ENCODE data around the gene BAAT. TPM values are rescaled to one million over a fixed set of nuclear protein-coding genes. Genes with fewer than 3 reads are reported as not detected.
"Not testable (repeated sequence)": the region's sequence is repeated elsewhere in the genome, so short reads cannot be mapped to it uniquely, and the experiment has no call there.

The BAAT gene
- total RNA-seq, result not detected

- DNase-seq, result not testable (repeated sequence)
Measured at GRCh38 chr9:101384873-101385536, at the start of gene BAAT. Gene BAAT (minus strand): TSS chr9:101385006. CDS start chr9:101371404, 13,602 bp downstream.

DNA sequence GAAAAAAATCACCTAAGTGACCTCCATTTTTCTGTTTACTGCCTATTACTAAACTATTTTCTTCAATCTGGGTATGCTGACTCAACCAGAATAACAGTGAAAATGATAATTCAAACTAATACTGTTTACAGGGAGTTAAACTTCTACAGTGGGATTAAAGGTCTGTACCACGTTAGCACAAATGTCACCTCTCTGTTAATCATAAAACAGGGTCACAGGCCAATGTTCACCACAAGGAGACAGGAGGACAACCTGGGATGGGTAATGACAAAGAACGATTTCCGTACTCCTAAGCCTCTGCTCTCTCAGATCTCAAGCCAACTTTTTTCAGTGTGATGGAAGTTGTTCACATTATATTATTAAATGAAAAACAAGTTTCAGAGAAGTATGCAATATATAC lies 48.4 kb upstream of the BAAT start:
- DNase-seq, result no peak

- DNase-seq, result no peak
Measured at GRCh38 chr9:101432740-101433139, 47.9 kb upstream of the BAAT start.

GRCh38 chr9:101432171-101432570 lies 47.4 kb upstream of the BAAT start:
- no peak for DNase-seq

DNA sequence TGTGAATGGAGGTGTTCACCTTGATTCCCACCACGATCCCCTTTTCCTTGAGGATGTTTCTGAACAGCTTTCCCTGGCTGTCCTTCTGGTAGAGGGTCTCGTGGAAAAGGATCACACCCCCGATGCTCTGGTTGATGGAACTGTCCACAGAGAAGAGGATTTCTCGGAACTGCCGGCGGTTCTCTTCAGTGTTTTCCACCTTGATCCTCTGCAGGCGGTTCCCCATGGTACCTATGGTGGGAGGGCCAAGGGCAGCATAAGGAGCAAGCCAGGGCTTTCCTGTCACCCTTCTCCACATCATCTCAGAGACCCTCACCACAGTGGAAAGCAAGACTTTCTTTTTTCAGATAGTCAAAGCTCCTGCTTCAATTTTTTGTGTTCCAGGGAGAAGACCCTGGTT lies 44.9 kb upstream of the BAAT start:
- no peak for DNase-seq

GRCh38 chr9:101428909-101429308 lies 44.1 kb upstream of the BAAT start:
- no peak for DNase-seq

DNA sequence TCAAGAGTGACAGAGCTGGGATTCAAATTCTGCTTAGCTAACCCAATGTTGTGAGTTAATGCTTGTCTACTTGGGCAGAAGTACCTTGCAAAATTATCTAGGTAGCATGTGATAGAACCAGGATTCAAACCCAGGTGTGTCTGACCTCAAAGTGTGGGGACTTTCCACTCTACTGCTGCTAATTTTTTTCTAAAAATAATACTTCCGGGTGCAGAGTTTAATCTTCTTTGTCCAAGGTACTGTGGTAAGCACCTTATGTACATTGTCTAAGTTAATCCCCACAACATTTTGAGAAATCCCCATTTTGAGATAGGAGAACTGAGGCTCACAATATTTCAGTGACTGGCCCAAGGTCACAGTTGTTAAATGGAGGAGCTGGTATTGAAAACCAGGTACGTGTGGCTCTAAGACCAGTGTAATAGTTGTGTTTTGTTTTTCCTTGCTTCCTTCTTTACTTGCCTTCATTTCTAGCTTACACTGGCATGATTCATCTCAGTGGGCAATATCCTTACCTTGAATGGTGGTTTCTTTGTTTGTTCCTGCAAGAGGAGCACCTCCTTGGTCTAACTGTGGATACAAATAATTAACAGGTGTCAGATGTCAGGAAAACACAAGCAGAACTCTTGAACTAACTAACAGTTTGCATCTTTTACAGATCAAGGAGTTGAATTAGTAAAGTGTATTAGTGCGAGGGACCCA lies 43.3 kb upstream of the BAAT start:
- no peak for DNase-seq

DNA sequence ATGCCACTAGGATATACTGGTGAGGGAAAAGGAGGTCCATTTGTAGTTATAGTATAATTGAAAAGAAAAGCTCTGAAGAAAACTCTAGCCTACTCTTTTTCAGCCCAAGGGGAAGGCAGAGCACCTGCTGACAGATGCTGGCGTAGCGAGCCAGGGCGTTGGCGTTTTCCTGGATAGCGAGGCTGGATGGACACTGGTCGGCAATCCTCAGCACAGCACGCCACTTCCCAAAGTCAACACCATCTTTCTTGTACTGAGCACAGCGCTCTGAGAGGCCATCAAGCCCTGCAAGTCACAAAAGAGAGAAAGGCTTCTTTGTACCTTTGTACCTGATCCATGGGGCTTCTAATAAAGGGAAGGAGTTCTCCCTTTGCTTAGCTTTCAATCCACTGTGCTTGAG lies 42.6 kb upstream of the BAAT start:
- no peak for DNase-seq

- no peak for DNase-seq
Measured at GRCh38 chr9:101421653-101422065, 36.9 kb upstream of the BAAT start.

GRCh38 chr9:101419863-101420262 lies 35.1 kb upstream of the BAAT start:
- DNase-seq, result no peak

DNA sequence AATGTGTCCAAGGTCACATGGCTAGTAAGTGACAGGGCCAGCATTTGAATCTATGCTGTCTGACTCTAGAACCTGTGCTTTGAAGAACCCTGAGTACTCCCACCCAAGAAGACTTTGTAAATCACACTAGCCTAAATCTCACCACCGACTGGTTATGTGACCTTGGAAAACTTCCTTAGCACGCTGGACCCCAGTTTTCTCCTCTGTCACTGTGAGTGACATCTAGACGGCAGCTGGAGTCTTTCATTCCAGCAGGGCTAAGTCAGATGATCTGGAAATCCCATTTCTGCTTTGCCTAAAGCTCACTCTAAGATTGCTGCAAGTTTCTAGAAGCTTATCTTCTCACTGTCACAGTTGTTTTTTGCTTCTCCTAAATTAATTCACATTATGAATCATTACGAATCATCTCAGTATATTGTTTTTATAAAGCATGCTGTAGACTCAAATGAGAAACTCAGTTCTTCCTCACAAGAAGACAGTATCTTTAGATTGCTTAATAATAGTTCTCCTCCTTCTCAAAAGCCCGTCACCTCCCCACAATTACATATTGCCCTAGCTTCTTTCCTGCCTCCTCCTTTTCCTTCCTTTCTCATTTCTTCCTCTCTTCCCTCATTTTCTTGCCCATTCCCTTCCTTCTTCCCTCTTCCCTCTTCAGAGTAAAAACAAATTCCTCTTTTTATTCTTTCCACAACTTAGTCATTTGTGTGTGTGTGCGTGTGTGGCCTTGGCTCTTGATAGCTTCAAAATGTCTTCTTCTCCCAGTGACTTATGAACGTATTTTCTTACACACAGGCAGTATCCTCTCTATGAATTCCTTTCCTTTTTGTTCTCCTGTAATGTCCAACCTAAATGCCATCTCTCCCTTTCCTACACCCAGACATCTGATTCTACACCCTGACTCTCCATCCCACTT lies 34.0 kb upstream of the BAAT start:
- no peak for DNase-seq

GRCh38 chr9:101417977-101418376 lies 33.2 kb upstream of the BAAT start:
- DNase-seq, result no peak

GRCh38 chr9:101417389-101417788 lies 32.6 kb upstream of the BAAT start:
- no peak for DNase-seq

GRCh38 chr9:101415578-101415977 lies 30.8 kb upstream of the BAAT start:
- no peak for DNase-seq

DNA sequence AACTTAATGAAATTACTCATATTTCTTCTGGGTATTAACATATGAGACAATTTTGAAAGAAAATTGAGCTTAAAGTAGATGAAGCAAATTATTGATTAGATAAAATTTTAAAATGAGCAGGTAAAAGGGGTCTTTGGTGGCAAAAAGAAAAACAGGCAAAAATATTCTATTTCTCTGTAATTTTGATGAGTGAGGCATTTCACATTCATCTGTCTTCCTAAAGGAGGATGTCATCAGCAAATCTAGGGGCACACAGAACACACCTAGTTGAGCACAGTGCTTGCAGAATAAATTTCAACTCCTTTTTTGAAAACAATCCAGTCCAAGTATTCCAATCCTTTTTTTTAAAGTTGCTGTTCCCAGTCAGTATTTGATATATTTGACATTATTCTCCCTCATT lies 30.0 kb upstream of the BAAT start:
- no peak for DNase-seq

DNA sequence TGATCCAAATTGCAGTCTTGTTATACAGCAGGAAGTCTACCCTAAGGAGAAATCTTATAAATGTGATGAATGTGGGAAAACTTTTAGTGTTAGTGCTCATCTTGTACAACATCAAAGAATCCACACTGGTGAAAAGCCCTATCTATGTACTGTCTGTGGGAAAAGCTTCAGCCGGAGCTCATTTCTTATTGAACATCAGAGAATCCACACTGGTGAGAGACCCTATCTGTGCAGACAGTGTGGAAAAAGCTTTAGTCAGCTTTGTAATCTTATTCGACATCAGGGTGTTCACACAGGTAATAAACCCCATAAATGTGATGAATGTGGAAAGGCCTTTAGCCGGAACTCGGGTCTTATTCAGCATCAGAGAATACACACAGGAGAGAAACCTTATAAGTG lies 24.3 kb upstream of the BAAT start:
- no peak for DNase-seq

DNA sequence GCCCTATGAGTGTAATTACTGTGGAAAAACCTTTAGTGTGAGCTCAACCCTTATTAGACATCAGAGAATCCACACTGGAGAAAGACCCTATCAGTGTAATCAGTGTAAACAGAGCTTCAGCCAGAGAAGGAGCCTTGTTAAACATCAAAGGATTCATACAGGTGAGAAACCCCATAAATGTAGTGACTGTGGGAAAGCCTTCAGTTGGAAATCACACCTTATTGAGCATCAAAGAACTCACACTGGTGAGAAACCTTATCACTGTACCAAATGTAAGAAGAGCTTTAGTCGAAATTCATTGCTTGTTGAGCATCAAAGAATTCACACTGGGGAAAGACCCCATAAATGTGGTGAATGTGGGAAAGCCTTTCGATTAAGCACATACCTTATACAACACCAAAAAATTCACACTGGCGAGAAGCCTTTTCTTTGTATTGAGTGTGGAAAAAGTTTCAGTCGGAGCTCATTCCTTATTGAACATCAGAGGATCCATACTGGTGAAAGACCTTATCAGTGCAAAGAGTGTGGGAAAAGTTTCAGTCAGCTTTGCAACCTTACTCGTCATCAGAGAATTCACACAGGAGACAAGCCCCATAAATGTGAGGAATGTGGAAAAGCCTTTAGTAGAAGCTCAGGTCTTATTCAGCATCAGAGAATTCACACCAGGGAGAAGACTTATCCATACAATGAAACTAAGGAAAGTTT lies 23.7 kb upstream of the BAAT start:
- no peak for DNase-seq

- no peak for DNase-seq
Measured at GRCh38 chr9:101403516-101404285, 18.9 kb upstream of the BAAT start.

- DNase-seq, result no peak
Measured at GRCh38 chr9:101400120-101400519, 15.3 kb upstream of the BAAT start.

GRCh38 chr9:101399643-101399970 lies 14.8 kb upstream of the BAAT start:
- DNase-seq, result no peak

DNA sequence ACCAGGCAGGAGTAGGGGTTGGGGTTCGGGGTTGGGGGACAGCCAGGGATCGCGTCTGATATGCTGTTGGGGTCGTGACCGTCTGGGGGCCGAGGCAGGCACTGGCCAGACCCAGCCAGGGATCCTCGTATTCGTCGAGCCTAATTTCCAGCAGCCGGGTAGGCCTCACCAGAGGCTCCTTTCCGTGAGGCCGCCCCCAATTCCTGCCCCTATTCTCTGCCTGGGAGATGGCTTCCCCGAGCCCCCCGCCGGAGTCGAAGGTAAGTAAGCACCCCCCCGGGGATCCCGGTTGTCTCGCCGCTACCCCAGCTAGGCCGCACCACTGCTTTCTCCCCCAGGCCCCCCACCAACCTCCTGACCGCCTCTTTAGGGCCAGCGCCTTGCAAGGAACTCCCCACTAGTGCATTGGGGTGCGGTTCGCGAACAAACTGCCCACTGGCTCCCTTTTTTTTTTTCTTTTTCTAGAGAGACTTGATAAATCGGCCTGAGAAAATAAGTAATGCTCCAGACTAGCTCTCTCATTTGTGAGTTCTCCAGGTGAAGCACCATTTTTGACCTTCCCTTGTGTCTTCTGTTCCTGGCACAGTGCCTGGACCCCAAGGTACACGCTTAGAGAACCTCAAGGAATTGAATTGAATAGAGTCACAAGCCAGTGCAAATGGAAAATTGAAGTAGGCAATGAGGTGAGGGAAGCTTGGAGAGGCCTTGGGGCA lies 14.3 kb upstream of the BAAT start:
- DNase-seq, result no peak
